Measurements from ENCODE around the gene SMCHD1.

DNA sequence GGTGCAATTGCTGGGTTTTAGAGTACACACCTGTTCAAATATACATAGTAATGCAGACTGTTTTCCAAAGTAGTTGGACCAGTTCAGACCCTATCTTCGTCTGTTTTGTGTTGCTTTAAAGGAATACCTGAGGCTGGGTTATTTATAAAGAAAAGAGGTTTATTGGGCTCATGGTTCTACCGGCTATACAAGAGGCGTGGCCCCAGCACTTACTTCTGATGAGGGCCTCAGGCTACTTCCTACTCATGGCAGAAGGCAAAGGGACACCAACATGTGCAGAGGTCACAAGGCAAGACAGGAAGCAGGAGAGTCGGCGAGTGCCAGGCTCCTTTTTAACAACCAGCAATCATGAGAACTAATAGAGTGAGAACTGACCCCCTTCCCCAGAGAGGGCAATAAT lies 169.3 kb downstream of the SMCHD1 start:
- TF ChIP-seq, protein P1, sequence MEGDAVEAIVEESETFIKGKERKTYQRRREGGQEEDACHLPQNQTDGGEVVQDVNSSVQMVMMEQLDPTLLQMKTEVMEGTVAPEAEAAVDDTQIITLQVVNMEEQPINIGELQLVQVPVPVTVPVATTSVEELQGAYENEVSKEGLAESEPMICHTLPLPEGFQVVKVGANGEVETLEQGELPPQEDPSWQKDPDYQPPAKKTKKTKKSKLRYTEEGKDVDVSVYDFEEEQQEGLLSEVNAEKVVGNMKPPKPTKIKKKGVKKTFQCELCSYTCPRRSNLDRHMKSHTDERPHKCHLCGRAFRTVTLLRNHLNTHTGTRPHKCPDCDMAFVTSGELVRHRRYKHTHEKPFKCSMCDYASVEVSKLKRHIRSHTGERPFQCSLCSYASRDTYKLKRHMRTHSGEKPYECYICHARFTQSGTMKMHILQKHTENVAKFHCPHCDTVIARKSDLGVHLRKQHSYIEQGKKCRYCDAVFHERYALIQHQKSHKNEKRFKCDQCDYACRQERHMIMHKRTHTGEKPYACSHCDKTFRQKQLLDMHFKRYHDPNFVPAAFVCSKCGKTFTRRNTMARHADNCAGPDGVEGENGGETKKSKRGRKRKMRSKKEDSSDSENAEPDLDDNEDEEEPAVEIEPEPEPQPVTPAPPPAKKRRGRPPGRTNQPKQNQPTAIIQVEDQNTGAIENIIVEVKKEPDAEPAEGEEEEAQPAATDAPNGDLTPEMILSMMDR (IDR thresholded peaks at IDR 0.05) = no peak
- TF ChIP-seq POLR2AphosphoS5 (IDR thresholded peaks at IDR 0.05) (no peak), POLR2A (IDR thresholded peaks at IDR 0.05) (no peak)

All from breast epithelium (tissue), 3 donors.